Kidney (tissue), 22 donors: Measurements from ENCODE around the gene RNF149. TPM values are rescaled to one million over a fixed set of nuclear protein-coding genes. Genes with fewer than 3 reads are reported as not detected.

Source experiments
- DNase-seq, 5 donors: peaks; one replicate each; pipeline ENCODE4 v3.0.0-alpha.2; 2013 to 2020
- FAIRE-seq: peaks from 2 replicates; lab custom pipeline; 2012; peaks lifted over from hg19 to GRCh38; lab: Jason Lieb, UNC
- H3K27ac ChIP-seq, 2 donors: one replicate each; pipeline ENCODE4 v1.7.0; 2013; ENCODE audit warnings: low read depth in 2 of 2, low read length in 2 of 2, inconsistent platforms in 1 of 2
- H3K27me3 ChIP-seq: one replicate; pipeline ENCODE4 v1.7.1; 2013; ENCODE audit warnings: low read length, inconsistent platforms; ENCODE audit not compliant: control insufficient read depth, insufficient read depth
- H3K36me3 ChIP-seq, 3 donors: one replicate each; pipeline versions ENCODE4 v1.7.0 to v1.7.1; 2013; ENCODE audit warnings: low read length in 3 of 3, control low read depth in 1 of 3, inconsistent platforms in 1 of 3; ENCODE audit not compliant: insufficient read depth in 3 of 3, control insufficient read depth in 2 of 3
- H3K4me1 ChIP-seq, 3 donors: one replicate each; pipeline versions ENCODE4 v1.7.0 to v1.7.1; 2013; ENCODE audit warnings: low read length in 3 of 3, inconsistent platforms in 1 of 3, low read depth in 1 of 3; ENCODE audit not compliant: control insufficient read depth in 2 of 3, insufficient read depth in 2 of 3
- H3K4me3 ChIP-seq, 3 donors: one replicate each; pipeline versions ENCODE4 v1.7.0 to v1.8.1; 2013; ENCODE audit warnings: low read length in 3 of 3, control low read depth in 1 of 3, inconsistent platforms in 1 of 3
- H3K9ac ChIP-seq, 3 donors: one replicate each; pipeline versions ENCODE4 v1.7.0 to v1.7.1; 2013; ENCODE audit warnings: low read length in 3 of 3, control low read depth in 1 of 3, inconsistent platforms in 1 of 3
- H3K9me3 ChIP-seq, 3 donors: one replicate each; pipeline versions ENCODE4 v1.7.0 to v1.7.1; 2013; ENCODE audit warnings: low read length in 3 of 3, control low read depth in 1 of 3, inconsistent platforms in 1 of 3; ENCODE audit not compliant: control insufficient read depth in 2 of 3, insufficient read depth in 1 of 3
- intact Hi-C: fragments of 100-400 bp; cut with DNase I; formaldehyde crosslinking; loops from one replicate; pipeline ENCODE4 v1.11.1; 2022
- long read RNA-seq, 10 donors: library from polyadenylated mRNA in 1 of 10; unstranded in 1 of 10; transcript quantifications; one replicate each; pipeline ENCODE4 v2.0.0 and lab custom pipeline, GENCODE V29; 2021 to 2026
- polyA plus RNA-seq: library from polyadenylated mRNA; stranded (reverse); fragments of 350-450 nt; fragmentation: Illumina TruSeq; extraction: RNeasy Lipid Tissue Mini Kit (QIAGEN cat#74804); gene quantifications from one replicate; pipeline ENCODE4 v1.2.3, GENCODE V29; 2014; ENCODE audit warnings: low read depth, low replicate concordance; ENCODE audit not compliant: insufficient read depth
- total RNA-seq: library from RNA; stranded (reverse); fragmentation: NEBNext Ultra II Directional; extraction: Animal tissue kit (Norgen Biotek cat#: 25700); gene quantifications from one replicate; pipeline ENCODE4 v1.2.1, GENCODE V29; 2021
- TF ChIP-seq, protein P1 (sequence below): IDR thresholded peaks from 3 replicates; pipeline ENCODE4 v1.5.1; 2012; ENCODE audit warnings: mild to moderate bottlenecking, moderate library complexity, borderline replicate concordance; ENCODE audit not compliant: insufficient read depth; ENCODE audit errors: extremely low read depth
- donor health status: control.
- donor health status: control.
- donor health status: control.
- donor health status: control.
- donor health status: control.
- donor health status: DM: yes; HTN: yes; CAD: no.
- donor health status: Normal renal cell carcinoma (clear cell type).

Gene RNF149, protein sequence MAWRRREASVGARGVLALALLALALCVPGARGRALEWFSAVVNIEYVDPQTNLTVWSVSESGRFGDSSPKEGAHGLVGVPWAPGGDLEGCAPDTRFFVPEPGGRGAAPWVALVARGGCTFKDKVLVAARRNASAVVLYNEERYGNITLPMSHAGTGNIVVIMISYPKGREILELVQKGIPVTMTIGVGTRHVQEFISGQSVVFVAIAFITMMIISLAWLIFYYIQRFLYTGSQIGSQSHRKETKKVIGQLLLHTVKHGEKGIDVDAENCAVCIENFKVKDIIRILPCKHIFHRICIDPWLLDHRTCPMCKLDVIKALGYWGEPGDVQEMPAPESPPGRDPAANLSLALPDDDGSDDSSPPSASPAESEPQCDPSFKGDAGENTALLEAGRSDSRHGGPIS
- 75.8 TPM for total RNA-seq
- 30.1 TPM for polyA plus RNA-seq
- long read RNA-seq, donor 1, partial matches to known transcripts, result 0 of 4 reads
- long read RNA-seq, donor 1, other reads (novel, unspliced or antisense), result 0 of 4 reads
- long read RNA-seq, donor 2, transcript RNF149-201 (7 exons, 2,458 nt), result major isoform, 6 of 17 reads
- long read RNA-seq, donor 2, partial matches to known transcripts, result 10 of 17 reads
- long read RNA-seq, donor 2, other reads (novel, unspliced or antisense), result 0 of 17 reads
- long read RNA-seq, donor 3, transcript RNF149-201 (7 exons, 2,458 nt), result major isoform, 12 of 15 reads
- long read RNA-seq, donor 3, partial matches to known transcripts, result 0 of 15 reads
- long read RNA-seq, donor 3, other reads (novel, unspliced or antisense), result 0 of 15 reads
- long read RNA-seq, donor 4, transcript RNF149-201 (7 exons, 2,458 nt), result major isoform, 11 of 21 reads
- long read RNA-seq, donor 4, partial matches to known transcripts, result 10 of 21 reads
- long read RNA-seq, donor 4, other reads (novel, unspliced or antisense), result 0 of 21 reads
- long read RNA-seq, donor 5, result 0 reads
- long read RNA-seq, donor 6, partial matches to known transcripts, result 0 of 3 reads
- long read RNA-seq, donor 6, other reads (novel, unspliced or antisense), result 0 of 3 reads
- long read RNA-seq, donor 7, transcript RNF149-201 (7 exons, 2,458 nt), result major isoform, 73 of 96 reads
- long read RNA-seq, donor 7, partial matches to known transcripts, result 12 of 96 reads
- long read RNA-seq, donor 7, other reads (novel, unspliced or antisense), result 11 of 96 reads
- long read RNA-seq, donor 8, transcript RNF149-201 (7 exons, 2,458 nt), result major isoform, 9 of 16 reads
- long read RNA-seq, donor 8, partial matches to known transcripts, result 6 of 16 reads
- long read RNA-seq, donor 8, other reads (novel, unspliced or antisense), result 0 of 16 reads
- long read RNA-seq, donor 9, transcript RNF149-201 (7 exons, 2,458 nt), result major isoform, 7 of 7 reads
- long read RNA-seq, donor 9, partial matches to known transcripts, result 0 of 7 reads
- long read RNA-seq, donor 9, other reads (novel, unspliced or antisense), result 0 of 7 reads
- long read RNA-seq, donor 10, transcript RNF149-201 (7 exons, 2,458 nt), result major isoform, 9 of 29 reads
- long read RNA-seq, donor 10, partial matches to known transcripts, result 20 of 29 reads
- long read RNA-seq, donor 10, other reads (novel, unspliced or antisense), result 0 of 29 reads

DNA sequence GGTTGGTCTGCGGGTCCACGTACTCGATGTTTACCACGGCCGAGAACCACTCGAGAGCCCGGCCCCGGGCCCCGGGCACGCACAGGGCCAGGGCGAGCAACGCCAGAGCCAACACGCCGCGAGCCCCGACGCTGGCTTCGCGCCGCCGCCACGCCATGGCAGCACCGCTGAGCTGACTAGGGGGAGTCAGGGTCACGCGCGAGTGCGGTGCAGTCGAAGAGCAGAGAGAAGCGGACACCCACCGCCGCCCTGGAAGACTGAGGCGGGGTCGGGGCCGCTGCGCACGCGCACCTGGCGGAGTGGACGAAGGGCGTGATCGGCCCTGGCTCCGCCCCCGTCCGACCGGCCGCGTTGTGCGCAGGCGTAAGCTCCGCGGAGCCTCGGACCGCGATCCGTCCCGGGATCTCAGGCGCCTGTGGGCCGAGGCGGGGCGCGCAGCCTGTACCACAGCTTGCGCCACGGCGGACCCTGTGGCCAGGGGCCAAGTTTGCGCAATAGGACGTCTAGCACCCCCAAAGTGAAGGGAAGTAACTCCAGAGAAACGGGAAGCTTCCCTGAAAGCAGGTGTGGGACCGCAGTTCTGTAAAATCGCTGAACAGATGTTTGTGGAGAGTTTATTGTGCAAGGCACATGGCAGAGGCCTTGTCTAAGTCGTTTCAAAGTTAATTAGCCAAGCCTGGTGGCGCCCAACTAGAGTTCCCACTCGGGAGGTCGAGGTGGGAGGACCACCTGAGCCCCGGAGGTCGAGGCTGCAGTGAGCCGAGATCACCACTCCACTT is at the start of gene RNF149:
RNF149 (minus strand) TSS at position 270 of the 779 bp plus-strand sequence; CDS start at position 157, 113 bp downstream.
- Histone ChIP-seq H3K4me3 (peak within 1 kb of the TSS; percentile 71 to 85 (median 82)), H3K27me3 (no peaks in the 10 kb centered on the region), H3K27ac (peak within 1 kb of the TSS; percentile 88 to 95), H3K4me1 (peaks cover 5 to 12% (median 9%) of the 10 kb centered on the region in 3 donors), H3K9me3 (no peaks in the 10 kb centered on the region), H3K36me3 (no peaks in the 10 kb centered on the region), H3K9ac (peak within 1 kb of the TSS; percentile 63 to 92 (median 91))
- DNase-seq (peak; percentile 94 to 98 (median 96)), FAIRE-seq (no peak)
- intact Hi-C loops, result no loop called here
- TF ChIP-seq, protein P1, sequence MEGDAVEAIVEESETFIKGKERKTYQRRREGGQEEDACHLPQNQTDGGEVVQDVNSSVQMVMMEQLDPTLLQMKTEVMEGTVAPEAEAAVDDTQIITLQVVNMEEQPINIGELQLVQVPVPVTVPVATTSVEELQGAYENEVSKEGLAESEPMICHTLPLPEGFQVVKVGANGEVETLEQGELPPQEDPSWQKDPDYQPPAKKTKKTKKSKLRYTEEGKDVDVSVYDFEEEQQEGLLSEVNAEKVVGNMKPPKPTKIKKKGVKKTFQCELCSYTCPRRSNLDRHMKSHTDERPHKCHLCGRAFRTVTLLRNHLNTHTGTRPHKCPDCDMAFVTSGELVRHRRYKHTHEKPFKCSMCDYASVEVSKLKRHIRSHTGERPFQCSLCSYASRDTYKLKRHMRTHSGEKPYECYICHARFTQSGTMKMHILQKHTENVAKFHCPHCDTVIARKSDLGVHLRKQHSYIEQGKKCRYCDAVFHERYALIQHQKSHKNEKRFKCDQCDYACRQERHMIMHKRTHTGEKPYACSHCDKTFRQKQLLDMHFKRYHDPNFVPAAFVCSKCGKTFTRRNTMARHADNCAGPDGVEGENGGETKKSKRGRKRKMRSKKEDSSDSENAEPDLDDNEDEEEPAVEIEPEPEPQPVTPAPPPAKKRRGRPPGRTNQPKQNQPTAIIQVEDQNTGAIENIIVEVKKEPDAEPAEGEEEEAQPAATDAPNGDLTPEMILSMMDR, result no peak

DNA sequence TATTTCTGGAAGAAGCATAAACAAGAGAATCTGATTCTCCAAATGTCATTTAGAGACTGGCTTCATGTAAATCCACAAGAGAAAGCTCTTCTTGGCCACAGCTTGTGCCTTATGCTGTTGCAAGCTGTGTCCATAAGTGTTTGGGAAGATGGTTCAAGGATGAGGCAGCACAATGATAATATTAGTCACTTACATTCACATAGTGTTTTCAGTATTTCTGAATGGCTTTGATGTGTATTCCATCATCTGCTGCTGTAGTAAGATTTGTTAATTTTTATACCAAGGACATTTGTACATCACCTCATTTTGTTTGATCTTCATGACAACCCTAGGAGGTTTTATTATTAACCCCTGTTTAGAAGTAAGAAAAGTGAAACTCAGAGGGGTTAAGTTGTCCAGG is 48.9 kb upstream of the RNF149 start:
- no peaks in the 10 kb centered on the region for H3K9me3 ChIP-seq
- FAIRE-seq, result no peak
- no peak overlapping the region for H3K4me3 ChIP-seq
- intact Hi-C loops, result no loop called here
- H3K9ac ChIP-seq, result no peak overlapping the region
- H3K36me3 ChIP-seq, result no peaks in the 10 kb centered on the region
- H3K27me3 ChIP-seq, result no peaks in the 10 kb centered on the region
- TF ChIP-seq, protein P1, result no peak
- no peak for DNase-seq
- H3K4me1 ChIP-seq, result no peaks in the 10 kb centered on the region
- no peak overlapping the region for H3K27ac ChIP-seq

DNA sequence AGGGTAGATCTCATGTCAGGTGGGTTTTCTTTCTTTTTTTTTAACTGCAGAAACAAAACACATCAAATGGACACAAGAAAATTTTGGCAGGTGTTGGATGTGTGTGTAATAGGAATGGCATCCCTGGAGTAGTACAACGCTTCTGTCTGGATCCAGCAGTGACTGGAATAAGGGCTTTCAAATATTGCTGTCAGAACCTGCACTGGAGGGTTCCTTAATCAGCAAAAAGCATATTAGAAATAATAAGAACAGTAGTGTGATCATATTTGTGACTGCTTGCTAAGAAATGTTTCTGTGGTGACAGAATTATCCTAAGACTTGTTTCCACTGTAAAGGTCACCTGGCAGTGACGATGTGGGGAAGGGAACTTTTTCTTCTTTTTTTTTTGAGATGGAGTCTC is 48.0 kb upstream of the RNF149 start:
- DNase-seq (no peak), FAIRE-seq (no peak)
- H3K9ac ChIP-seq, result no peak overlapping the region
- no peak overlapping the region for H3K27ac ChIP-seq
- no peaks in the 10 kb centered on the region for H3K9me3 ChIP-seq
- H3K36me3 ChIP-seq, result no peaks in the 10 kb centered on the region
- no peaks in the 10 kb centered on the region for H3K4me1 ChIP-seq
- H3K4me3 ChIP-seq, result no peak overlapping the region
- no peaks in the 10 kb centered on the region for H3K27me3 ChIP-seq
- intact Hi-C loops, result no loop called here
- TF ChIP-seq, protein P1, result no peak
